Measurements from ENCODE around the gene FLG.
"Not testable (repeated sequence)": the region's sequence is repeated elsewhere in the genome, so short reads cannot be mapped to it uniquely, and the experiment has no call there.

The FLG gene

GRCh38 chr1:152256394-152256793 lies 68.6 kb downstream of the FLG start:
- DNase-seq: not testable (repeated sequence)

Data from stimulated activated naive CD4-positive, alpha-beta T cell treated with Interleukin-2 at 50 U/mL for 16 hours (primary cell).